GM18507 (cell line): ENCODE measurements around the gene FAM3B.
A peak's percentile ranks its signal among the peaks of the same experiment; 100 is the strongest.
"Not testable (repeated sequence)": the region's sequence is repeated elsewhere in the genome, so short reads cannot be mapped to it uniquely, and the experiment has no call there.

Experiments used
- DNase-seq: peaks from one replicate; pipeline ENCODE4 v3.0.0; 2011; ENCODE audit warnings: low read depth; ENCODE audit not compliant: insufficient read length; ENCODE audit errors: extremely low spot score
- FAIRE-seq: peaks from 2 replicates; lab custom pipeline; 2011; peaks lifted over from hg19 to GRCh38; lab: Jason Lieb, UNC

Gene FAM3B

GRCh38 chr21:41346758-41347157 is 30.2 kb downstream of the FAM3B start:
- DNase-seq: no peak
- no peak for FAIRE-seq

DNA sequence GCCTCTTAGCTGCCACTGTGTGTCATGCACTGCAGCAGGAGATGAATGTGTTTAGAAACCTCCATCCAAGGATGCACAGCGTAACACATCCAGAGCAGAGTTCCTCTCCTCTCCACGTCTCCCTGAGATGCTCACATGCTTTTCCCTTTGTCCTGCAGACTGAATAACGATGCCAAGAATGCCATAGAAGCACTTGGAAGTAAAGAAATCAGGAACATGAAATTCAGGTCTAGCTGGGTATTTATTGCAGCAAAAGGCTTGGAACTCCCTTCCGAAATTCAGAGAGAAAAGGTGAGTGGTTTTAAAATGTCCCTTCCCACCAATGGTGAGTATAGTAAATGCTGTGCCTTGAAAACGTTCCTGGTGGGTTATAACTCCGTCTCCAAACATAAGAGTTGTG is 31.8 kb downstream of the FAM3B start:
- FAIRE-seq: no peak
- no peak for DNase-seq

DNA sequence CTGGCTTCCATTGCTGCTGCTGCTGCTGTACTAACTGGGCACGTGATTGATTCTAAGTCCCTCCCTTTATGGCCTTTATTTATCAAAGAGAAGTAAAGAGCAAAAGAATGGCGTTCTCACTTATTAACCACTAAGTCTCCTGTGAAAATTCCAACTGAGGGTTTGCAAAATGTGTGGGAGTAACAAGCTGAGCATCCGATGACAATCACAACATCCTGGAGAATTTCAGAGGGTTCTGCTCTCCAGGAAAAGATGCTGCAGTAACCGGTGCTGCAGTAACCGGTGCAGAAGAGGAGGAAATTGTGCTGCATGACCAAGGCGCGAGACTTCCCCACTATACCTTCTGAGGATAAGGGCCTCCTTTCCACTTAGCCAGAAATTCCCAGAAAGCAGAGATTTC is 32.5 kb downstream of the FAM3B start:
- DNase-seq: no peak
- no peak for FAIRE-seq

DNA sequence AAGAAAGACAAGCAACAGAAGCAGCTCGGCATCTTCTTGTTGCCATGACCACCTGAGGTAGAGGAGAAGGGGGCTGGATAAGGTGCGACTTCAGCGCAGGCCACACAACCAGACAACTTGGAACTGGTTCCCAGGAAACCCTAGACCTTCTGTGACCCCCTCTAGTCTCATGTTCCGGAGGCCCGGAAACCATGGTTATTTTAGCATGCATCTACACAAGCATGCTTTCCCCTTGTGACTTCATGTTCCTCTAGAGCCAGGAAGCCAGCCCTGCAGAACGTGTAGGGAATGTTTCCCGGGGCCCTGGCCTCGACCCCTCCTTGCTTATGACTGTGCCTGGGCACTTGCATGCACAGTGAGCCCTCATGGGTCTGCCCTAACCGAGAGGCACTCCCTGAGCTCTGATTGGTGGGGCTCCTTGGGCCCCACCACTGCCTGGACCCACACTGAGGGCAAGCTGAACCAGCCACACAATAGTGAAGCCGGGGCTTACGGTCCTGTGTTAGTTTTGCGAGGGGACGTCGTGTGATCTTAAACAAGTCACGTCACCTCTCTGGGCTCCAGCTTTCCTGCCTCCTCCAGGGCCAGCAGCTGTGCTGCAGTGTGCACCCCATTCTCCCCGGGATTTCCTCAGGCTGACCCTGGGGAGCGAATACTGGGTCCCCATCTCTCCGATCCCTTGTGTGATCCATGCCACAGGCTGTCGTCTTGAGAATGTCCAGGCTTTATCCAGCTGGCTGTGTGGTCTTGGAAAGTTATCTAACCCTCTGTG is 33.2 kb downstream of the FAM3B start:
- DNase-seq (no peak), FAIRE-seq (no peak)

DNA sequence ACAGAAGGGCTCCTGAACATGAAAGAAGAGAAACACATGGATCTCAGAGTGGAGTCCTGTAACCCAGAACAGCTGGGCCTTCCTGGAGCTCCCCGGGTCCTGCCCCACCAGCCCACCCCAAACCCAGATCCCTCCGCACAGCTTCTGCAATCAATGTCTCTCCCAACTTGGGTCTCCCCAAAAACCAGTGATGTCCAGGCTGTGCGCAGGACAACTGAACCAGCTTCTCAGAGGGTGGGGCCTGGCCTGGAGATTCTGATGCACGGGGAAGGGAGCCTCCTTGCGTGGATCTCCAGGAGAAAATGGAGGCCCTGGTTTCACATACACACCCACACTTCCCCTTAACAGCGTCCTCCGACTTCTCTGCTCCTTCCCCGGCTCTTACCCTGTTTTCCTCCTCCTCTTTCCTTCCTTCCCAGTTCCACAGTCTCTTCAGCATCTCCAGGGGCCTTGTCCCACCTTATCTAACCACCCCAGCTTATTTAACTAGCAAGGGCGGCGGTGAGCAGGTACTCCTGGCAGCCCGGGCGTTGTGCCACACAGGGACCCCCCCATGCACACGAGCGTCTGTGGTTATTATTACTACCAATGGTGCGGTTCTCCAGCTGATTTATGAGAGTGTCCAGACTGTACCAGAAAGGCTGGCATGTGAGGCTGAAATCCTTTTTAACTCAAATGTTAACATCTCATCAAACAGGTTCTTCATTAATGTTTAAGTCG is 34.0 kb downstream of the FAM3B start:
- no peak for DNase-seq
- FAIRE-seq: no peak

DNA sequence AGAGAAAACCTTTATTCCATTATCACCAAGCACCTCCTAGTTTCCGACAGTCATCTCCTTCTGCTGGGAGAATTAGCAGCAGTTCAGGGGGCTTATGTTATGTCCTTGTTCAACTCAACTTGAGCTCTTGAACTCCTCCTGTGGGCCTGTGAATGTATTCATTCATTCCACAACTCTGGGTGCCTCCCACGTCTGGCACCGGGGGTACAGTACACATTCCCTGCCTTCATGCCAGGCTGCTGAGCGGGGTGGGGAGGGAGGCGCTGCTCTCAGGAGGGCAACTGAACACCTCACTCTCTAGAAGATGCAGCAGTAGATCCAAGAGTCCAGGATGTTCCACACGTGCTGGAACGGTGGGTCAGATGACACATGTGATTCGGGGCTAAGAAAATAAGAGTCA is 40.9 kb downstream of the FAM3B start:
- DNase-seq (no peak), FAIRE-seq (no peak)

GRCh38 chr21:41358193-41359166 is 41.9 kb downstream of the FAM3B start:
- no peak for FAIRE-seq
- DNase-seq: no peak

DNA sequence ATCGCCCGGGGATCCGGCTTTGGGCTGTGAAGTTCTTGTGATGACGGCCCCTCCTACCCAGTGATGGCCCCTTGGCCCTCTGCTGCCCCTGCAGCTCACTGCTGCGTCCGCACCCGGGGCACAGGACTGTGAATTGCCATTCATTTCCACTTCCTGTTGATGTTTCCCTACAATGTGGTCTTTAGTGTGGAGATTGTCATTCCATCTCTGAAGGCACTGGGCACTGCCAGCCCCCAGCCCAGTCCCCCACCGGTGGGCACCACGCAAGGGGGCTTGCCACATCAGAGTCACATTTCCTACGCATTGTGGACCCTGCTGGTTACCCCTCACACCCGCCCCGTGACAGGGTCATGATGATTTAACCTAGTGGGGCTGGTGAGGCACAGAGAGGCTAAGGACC is 42.7 kb downstream of the FAM3B start:
- FAIRE-seq (no peak), DNase-seq (no peak)

- FAIRE-seq, DNase-seq: not testable (repeated sequence)
These were observed 43.1 kb downstream of the FAM3B start for GRCh38 chr21:41359754-41360071.

- DNase-seq: no peak
These were observed 43.6 kb downstream of the FAM3B start for GRCh38 chr21:41360072-41360821.

DNA sequence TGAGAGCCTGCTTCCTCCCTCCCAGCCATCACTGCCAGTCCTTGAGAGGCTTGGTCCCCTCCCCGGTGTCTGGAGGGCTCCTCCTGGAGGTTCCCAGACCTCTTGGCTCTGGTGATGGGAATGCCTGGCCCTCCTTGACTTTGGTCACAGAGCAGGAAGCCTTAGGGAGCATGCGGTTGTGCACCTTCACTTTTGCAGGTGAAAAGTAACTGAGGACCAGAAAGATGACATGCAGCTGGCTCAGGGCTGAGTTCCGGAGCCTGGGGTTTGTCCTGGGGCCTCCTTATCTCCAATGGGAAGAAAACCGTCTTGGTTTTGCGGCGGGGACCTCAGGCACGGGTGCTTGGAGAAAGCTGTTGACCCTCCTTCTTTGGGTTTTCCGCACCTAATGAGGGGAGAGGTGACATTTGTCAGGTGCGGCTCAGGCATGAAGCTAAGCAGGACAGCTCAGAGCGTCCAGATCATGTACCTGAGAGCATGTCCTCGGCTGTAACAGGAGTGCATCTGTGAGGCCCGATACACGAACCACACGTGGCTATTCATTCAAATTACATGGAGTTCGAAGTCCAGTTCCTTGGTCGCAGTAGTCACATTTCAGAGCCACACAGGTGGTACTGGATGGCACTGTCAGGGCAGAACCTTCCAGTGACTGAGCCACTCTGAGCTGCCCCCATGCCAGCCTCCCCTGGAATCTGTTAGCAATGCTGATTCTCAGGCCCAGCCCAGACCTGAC is 44.6 kb downstream of the FAM3B start:
- FAIRE-seq: no peak
- DNase-seq: no peak

More at GRCh38 chr21:41360072-41360821, 43.6 kb downstream of the FAM3B start:
- no peak for FAIRE-seq

DNA sequence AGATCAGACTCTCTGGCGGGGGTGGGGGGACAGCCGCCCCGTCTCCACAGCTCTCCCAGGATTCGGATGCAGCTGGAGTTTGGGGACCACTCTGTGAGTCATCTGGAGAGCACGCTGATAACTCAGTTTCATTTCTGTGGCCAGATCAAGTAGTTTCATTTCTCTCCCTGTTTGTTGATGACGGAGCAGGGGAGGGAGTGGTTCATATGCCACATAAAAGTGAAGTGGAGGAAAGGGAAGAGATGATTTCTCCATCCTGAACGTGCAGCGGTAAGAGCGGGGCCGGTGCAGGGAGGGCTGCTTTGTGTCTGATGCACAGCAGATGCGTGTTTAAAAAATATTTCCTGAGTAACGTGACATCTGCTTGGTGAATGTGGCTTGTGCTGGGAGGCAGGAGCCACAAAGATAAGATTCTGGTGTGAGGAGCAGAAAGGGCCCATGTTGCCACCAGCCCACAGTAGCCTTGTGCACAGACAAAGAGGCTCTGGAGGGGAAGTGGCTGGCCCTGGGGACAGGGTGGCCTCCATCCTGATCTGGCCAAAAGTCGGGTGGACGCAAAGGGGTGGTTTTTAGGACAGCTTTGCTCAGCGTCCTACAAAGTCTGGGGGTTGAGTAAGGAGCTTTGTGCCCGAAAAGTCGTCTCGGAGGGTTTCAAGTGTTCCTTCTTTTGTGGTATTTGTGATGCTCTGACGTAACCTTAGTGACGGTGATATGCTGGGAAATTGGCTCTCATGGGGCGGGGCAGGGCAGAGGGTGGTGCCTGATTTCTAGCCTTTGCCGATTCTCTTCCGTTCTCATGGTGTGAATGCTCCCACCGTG is 45.4 kb downstream of the FAM3B start, which contains the start of gene MX2:
Gene MX2, plus strand, starts transcription at position 242 of the 819 bp plus-strand sequence. CDS start 14,880 bp downstream, outside the sequence.
- FAIRE-seq: peak; percentile 97
- no peak for DNase-seq

- no peak for DNase-seq
- FAIRE-seq: no peak
These were observed 46.2 kb downstream of the FAM3B start for GRCh38 chr21:41362605-41363369.

- DNase-seq: no peak
- no peak for FAIRE-seq
These were observed 47.0 kb downstream of the FAM3B start for GRCh38 chr21:41363370-41364270.

- DNase-seq (no peak), FAIRE-seq (no peak)
These were observed 47.7 kb downstream of the FAM3B start for GRCh38 chr21:41364308-41364707.
